ENCODE data around the gene SUPT3H. TPM values are rescaled to one million over a fixed set of nuclear protein-coding genes. Genes with fewer than 3 reads are reported as not detected.
"Not testable (repeated sequence)": the region's sequence is repeated elsewhere in the genome, so short reads cannot be mapped to it uniquely, and the experiment has no call there.

The SUPT3H gene
- total RNA-seq, 3 donors from 2014 or later, result 3.0 to 8.1 (median 3.5) TPM

DNA sequence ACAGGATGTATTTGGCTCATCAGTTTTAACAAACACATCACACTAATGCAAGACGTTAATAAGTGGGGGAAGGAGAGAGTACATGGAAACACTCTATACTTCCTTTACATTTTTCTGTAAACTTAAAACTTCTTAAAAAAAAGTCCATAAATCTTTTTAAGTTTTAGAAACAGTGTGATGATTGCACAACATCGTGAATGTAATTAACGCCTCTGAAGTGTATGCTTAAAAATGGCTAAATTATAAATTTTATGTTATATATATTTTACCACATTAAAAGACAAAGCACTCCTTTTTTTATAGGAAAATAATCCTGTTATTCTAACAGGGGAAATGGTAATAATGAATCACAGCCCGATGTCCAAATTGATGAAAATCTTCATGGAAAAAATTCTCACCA, 193.7 kb downstream of the SUPT3H start:
- DNase-seq, result no peak
- Histone ChIP-seq H3K9me3 (no peaks in the 10 kb centered on the region), H3K4me3 (no peak overlapping the region), H3K36me3 (ENCODE audit: low read depth) (no peaks in the 10 kb centered on the region), H3K4me1 (ENCODE audit: low read depth) (no peaks in the 10 kb centered on the region)
- TF ChIP-seq, protein P1, sequence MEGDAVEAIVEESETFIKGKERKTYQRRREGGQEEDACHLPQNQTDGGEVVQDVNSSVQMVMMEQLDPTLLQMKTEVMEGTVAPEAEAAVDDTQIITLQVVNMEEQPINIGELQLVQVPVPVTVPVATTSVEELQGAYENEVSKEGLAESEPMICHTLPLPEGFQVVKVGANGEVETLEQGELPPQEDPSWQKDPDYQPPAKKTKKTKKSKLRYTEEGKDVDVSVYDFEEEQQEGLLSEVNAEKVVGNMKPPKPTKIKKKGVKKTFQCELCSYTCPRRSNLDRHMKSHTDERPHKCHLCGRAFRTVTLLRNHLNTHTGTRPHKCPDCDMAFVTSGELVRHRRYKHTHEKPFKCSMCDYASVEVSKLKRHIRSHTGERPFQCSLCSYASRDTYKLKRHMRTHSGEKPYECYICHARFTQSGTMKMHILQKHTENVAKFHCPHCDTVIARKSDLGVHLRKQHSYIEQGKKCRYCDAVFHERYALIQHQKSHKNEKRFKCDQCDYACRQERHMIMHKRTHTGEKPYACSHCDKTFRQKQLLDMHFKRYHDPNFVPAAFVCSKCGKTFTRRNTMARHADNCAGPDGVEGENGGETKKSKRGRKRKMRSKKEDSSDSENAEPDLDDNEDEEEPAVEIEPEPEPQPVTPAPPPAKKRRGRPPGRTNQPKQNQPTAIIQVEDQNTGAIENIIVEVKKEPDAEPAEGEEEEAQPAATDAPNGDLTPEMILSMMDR (IDR thresholded peaks at IDR 0.05), result no peak
- no peak for ATAC-seq
- intact Hi-C loops (cut with DNase I, micrococcal nuclease), result no loop called here

DNA sequence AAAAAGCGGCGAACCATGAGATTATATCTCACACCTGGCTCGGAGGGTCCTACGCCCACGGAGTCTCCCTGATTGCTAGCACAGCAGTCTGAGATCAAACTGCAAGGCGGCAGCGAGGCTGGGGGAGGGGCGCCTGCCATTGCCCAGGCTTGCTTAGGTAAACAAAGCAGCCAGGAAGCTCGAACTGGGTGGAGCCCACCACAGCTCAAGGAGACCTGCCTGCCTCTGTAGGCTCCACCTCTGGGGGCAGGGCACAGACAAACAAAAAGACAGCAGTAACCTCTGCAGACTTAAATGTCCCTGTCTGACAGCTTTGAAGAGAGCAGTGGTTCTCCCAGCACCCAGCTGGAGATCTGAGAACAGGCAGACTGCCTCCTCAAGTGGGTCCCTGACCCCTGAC, 201.4 kb downstream of the SUPT3H start:
- ATAC-seq; H3K4me1 ChIP-seq (ENCODE audit: low read depth); H3K9me3 ChIP-seq; intact Hi-C loops (cut with DNase I, micrococcal nuclease); H3K36me3 ChIP-seq (ENCODE audit: low read depth); DNase-seq; H3K4me3 ChIP-seq: not testable (repeated sequence)

DNA sequence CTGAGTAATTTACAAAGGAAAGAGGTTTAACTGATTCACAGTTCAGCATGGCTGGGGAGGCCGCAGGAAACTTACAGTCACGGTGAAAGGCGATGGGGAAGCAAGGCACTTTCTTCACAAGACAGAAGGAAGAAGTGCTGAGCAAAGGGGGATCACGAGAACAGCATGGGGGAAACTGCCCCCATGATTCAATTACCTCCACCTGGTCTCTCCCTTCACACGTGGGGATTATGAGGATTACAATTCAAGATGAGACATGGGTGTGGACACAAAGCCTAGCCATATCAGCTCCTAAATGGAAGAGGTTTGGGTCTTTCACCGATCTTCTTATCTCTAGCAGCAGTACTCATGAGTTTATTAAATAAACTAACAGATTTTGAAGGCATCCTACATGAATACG, 202.5 kb downstream of the SUPT3H start:
- TF ChIP-seq, protein P1 (IDR thresholded peaks at IDR 0.05), result no peak
- Histone ChIP-seq H3K9me3 (no peaks in the 10 kb centered on the region), H3K36me3 (ENCODE audit: low read depth) (no peaks in the 10 kb centered on the region), H3K4me3 (no peak overlapping the region), H3K4me1 (ENCODE audit: low read depth) (no peaks in the 10 kb centered on the region)
- intact Hi-C loops (cut with DNase I, micrococcal nuclease), result no loop called here
- ATAC-seq (no peak), DNase-seq (no peak)

DNA sequence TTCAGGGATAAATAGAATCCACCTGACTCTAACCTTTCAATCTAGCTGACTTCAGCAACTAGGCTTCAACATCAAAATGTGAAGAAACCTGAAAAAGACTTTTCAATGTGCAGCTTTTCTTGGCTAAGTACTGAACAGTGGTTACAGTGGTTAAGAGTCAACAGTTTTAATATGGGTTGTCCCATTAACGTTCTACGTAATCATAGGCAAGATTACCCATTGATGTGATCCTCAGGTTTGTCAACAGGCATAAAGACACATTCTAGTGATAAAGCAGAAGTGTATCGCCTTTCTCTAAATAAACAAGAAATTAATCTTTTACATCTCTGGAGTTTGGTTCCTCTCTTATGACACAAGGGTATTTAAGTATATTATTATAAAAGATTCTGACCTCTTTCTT, 203.7 kb downstream of the SUPT3H start:
- Histone ChIP-seq H3K9me3 (no peaks in the 10 kb centered on the region), H3K4me3 (no peak overlapping the region), H3K36me3 (ENCODE audit: low read depth) (no peaks in the 10 kb centered on the region), H3K4me1 (ENCODE audit: low read depth) (no peaks in the 10 kb centered on the region)
- TF ChIP-seq, protein P1 (IDR thresholded peaks at IDR 0.05), result no peak
- ATAC-seq, result no peak
- intact Hi-C loops (cut with DNase I, micrococcal nuclease), result no loop called here
- DNase-seq, result no peak

DNA sequence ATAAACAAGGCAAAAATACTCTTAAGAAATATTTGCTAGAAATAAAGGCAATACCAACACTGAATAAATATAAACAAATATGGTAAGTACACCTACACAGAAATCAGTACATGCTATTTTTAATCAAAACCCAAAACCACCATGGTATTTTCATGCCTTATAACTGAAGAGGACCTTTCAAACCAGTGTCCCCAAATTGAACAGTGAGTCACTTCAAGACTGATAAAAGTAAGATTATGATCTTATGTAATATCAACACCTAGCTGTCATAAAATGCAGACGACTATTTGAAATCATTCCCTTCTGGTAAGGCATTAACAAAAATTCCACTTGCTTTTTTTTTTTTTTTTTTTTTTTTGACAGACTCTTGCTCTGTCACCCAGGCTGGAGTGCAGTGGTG, 206.4 kb downstream of the SUPT3H start:
- ATAC-seq, result no peak
- no peak for DNase-seq
- TF ChIP-seq, protein P1 (IDR thresholded peaks at IDR 0.05), result no peak
- Histone ChIP-seq H3K9me3 (no peaks in the 10 kb centered on the region), H3K36me3 (ENCODE audit: low read depth) (no peaks in the 10 kb centered on the region), H3K4me1 (ENCODE audit: low read depth) (no peaks in the 10 kb centered on the region), H3K4me3 (no peak overlapping the region)
- intact Hi-C loops (cut with DNase I, micrococcal nuclease), result no loop called here

DNA sequence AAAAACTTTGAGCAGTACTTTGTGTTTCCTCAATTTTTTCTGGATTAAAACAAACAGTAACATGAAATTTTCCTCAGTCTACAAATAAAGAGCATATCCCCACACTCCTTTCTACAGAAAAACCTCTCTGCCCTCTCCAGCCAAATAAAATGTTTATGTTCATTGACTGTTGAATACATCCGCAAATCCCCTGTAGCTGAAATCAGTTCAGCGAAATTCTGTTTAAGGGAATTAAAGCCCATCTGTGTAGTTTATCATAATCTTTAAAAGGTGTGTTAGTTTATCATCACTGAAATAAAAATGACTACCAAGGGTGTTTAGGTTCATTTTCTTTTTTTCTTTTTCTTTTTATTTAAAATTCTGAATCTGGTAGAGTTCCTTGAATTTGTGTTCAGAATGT, 207.4 kb downstream of the SUPT3H start:
- no peaks in the 10 kb centered on the region for H3K9me3 ChIP-seq
- ATAC-seq (no peak), DNase-seq (no peak)
- H3K4me3 ChIP-seq, result no peak overlapping the region
- H3K36me3 ChIP-seq (ENCODE audit: low read depth), result no peaks in the 10 kb centered on the region
- H3K4me1 ChIP-seq (ENCODE audit: low read depth), result no peaks in the 10 kb centered on the region
- TF ChIP-seq, protein P1 (IDR thresholded peaks at IDR 0.05), result no peak
- intact Hi-C loops (cut with DNase I, micrococcal nuclease), result no loop called here

Data from mucosa of descending colon (tissue), 3 donors.